A673 (cell line): ENCODE data around the gene SNAP23. TPM values are rescaled to one million over a fixed set of nuclear protein-coding genes. Genes with fewer than 3 reads are reported as not detected.

Experiments used
- BruUV-seq: library from RNA; stranded (reverse); fragments of 400-500 nt; replicated peaks from 2 replicates; lab custom pipeline; 2021; lab: Mats Ljungman, UMichigan
- CTCF ChIA-PET: fragments of 300-600 bp; sonication (Branson Sonifier 250); formaldehyde crosslinking; loops from one replicate; lab custom pipeline; 2022; ENCODE audit warnings: antibody characterized with exemption; lab: Charles Lee
- POLR2A ChIA-PET: fragments of 300-600 bp; sonication (Branson Sonifier 250); formaldehyde crosslinking; loops from one replicate; lab custom pipeline; 2022; ENCODE audit warnings: antibody characterized with exemption; ENCODE audit not compliant: low non-redundant PET; lab: Charles Lee
- DNase-seq: peaks from one replicate; pipeline ENCODE4 v3.0.0-alpha.2; 2015; ENCODE audit warnings: low spot score
- H3K27ac ChIP-seq: fragments of 200-600 bp; sonication (generic); 2 replicates; pipeline ENCODE4 v1.5.1; 2016; ENCODE audit warnings: mixed run types, low read depth, mild to moderate bottlenecking, mixed read lengths, antibody characterized with exemption, low read length; ENCODE audit not compliant: poor library complexity, severe bottlenecking
- H3K27me3 ChIP-seq: fragments of 200-600 bp; sonication (generic); replicated peaks from 2 replicates; pipeline ENCODE4 v1.6.1; 2017; ENCODE audit warnings: mixed run types, low read depth, mild to moderate bottlenecking, mixed read lengths, antibody characterized with exemption, low read length; ENCODE audit not compliant: insufficient read depth, poor library complexity
- H3K36me3 ChIP-seq: fragments of 200-600 bp; sonication (generic); 2 replicates; pipeline ENCODE4 v1.6.1; 2016; ENCODE audit warnings: mixed run types, mild to moderate bottlenecking, mixed read lengths, antibody characterized with exemption, low read length; ENCODE audit not compliant: insufficient read depth, poor library complexity, severe bottlenecking
- H3K4me1 ChIP-seq: fragments of 200-600 bp; sonication (generic); 2 replicates; pipeline ENCODE4 v1.6.1; 2017; ENCODE audit warnings: mixed run types, mild to moderate bottlenecking, mixed read lengths, antibody characterized with exemption, low read length; ENCODE audit not compliant: insufficient read depth, poor library complexity, severe bottlenecking
- H3K4me3 ChIP-seq: fragments of 200-600 bp; sonication (generic); 2 replicates; pipeline ENCODE4 v1.5.1; 2016; ENCODE audit warnings: low read depth, mixed run types, mild to moderate bottlenecking, mixed read lengths, low read length; ENCODE audit not compliant: poor library complexity, severe bottlenecking
- H3K9me3 ChIP-seq: fragments of 200-600 bp; sonication (generic); 2 replicates; pipeline ENCODE4 v1.6.1; 2016; ENCODE audit warnings: mixed run types, low read depth, mild to moderate bottlenecking, mixed read lengths, antibody characterized with exemption, low read length; ENCODE audit not compliant: poor library complexity, severe bottlenecking
- EZH2 ChIP-seq: fragments of 200-600 bp; sonication (generic); IDR thresholded peaks from 2 replicates; pipeline ENCODE4 v1.6.1; 2017; ENCODE audit warnings: borderline replicate concordance, low read depth, mild to moderate bottlenecking, mixed read lengths, antibody characterized with exemption, low read length; ENCODE audit not compliant: poor library complexity, severe bottlenecking
- intact Hi-C: fragments of 100-400 bp; cut with micrococcal nuclease; formaldehyde crosslinking; loops from one replicate; pipeline ENCODE4 v1.10.0; 2022; ENCODE audit not compliant: unreplicated experiment
- total RNA-seq: library from RNA; stranded (reverse); gene quantifications from 2 replicates; pipeline ENCODE4 v1.2.3, GENCODE V29; 2021
- TF ChIP-seq, protein P1 (sequence below): fragments of 300-800, 200-600 bp; sonication (generic); conservative IDR thresholded peaks from 2 replicates; pipeline ENCODE4 v1.5.1; 2017; ENCODE audit warnings: low read depth, mild to moderate bottlenecking, antibody characterized with exemption, low read length, moderate library complexity, mixed read lengths

The SNAP23 gene
- total RNA-seq, 1 experiment from 2014 or later: 124 TPM

DNA sequence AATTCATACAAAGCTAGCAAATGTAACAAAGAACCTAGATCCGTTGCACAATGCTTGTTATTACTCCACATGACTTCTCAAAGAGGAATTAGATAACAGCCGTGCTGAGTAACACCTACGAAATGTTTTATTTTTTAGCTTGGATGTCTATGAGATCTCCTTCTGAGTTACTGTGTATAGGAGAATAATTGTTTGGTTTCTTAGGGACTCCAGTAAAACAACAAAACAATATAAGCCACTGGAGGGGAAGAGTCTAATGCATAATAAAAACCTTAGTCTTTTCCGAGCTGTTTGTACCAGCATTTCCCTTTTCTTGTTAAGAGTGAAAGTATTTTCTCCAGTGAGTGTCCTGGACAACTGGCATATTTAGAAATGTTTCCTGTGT is 15.6 kb downstream of the SNAP23 start:
- DNase-seq: no peak
- ChIA-PET POLR2A (interaction anchor here (0.5 kb wide), 1 partner anchor 80 kb away, joined by 3 read pairs; no protein-coding TSS in a partner anchor), CTCF (interaction anchor here (1.0 kb wide), 1 partner anchor 37 kb away, joined by 3 read pairs; no protein-coding TSS in a partner anchor)
- intact Hi-C loops: no loop called here
- H3K4me3 ChIP-seq: no peak overlapping the region
- no peak for TF ChIP-seq EZH2
- no TSS peak for BruUV-seq
- H3K4me1 ChIP-seq: no peaks in the 10 kb centered on the region
- peaks cover 11% of the 10 kb centered on the region for H3K36me3 ChIP-seq
- no peaks in the 10 kb centered on the region for H3K9me3 ChIP-seq
- no peaks in the 10 kb centered on the region for H3K27me3 ChIP-seq
- no peak overlapping the region for H3K27ac ChIP-seq

DNA sequence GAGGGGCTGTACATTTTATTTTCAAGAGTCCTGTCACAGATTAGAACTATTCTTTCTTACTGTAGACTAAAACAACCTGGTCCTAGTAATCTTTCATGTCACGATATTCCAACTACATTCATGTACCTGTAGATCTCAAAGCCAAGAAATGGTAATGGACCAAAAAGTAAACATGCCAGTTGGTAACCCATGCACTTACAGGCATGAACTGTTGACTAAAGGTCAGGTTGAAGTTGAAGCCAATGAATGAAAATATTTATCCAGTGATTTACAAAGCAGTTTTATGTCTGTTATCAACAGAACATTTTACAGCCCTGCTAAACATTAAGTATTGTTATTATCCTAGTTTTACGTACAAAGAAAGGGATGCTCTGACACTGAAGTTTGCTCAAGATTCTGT is 27.9 kb downstream of the SNAP23 start:
- H3K9me3 ChIP-seq: no peaks in the 10 kb centered on the region
- no peak overlapping the region for H3K4me3 ChIP-seq
- no peak for TF ChIP-seq EZH2
- TF ChIP-seq, protein P1, sequence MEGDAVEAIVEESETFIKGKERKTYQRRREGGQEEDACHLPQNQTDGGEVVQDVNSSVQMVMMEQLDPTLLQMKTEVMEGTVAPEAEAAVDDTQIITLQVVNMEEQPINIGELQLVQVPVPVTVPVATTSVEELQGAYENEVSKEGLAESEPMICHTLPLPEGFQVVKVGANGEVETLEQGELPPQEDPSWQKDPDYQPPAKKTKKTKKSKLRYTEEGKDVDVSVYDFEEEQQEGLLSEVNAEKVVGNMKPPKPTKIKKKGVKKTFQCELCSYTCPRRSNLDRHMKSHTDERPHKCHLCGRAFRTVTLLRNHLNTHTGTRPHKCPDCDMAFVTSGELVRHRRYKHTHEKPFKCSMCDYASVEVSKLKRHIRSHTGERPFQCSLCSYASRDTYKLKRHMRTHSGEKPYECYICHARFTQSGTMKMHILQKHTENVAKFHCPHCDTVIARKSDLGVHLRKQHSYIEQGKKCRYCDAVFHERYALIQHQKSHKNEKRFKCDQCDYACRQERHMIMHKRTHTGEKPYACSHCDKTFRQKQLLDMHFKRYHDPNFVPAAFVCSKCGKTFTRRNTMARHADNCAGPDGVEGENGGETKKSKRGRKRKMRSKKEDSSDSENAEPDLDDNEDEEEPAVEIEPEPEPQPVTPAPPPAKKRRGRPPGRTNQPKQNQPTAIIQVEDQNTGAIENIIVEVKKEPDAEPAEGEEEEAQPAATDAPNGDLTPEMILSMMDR: no peak
- intact Hi-C loops: no loop called here
- H3K27me3 ChIP-seq: no peaks in the 10 kb centered on the region
- POLR2A ChIA-PET: no interaction called here
- DNase-seq: no peak
- H3K36me3 ChIP-seq: peaks cover 24% of the 10 kb centered on the region
- BruUV-seq: no TSS peak
- H3K27ac ChIP-seq: no peak overlapping the region
- no peaks in the 10 kb centered on the region for H3K4me1 ChIP-seq
- CTCF ChIA-PET: no interaction called here

DNA sequence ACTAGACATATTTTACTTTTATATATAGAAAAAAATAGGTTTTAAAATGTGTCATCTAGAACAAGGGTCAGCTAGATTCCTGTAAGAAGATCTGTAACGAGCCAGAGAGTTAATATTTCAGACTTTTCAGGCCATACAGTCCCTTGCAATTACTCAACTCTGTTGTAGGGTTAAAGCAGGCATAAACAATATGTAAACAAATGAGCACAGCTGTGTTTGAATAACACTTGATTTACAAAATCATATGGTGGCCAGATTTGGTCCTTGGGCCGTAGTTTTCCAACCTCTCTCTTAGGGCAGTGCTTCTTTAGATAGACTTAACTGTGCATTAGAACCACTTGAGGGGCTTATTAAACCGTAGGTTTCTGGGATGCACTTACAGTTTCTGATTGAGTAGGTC is 33.5 kb downstream of the SNAP23 start:
- Histone ChIP-seq H3K27ac (no peak overlapping the region), H3K9me3 (no peaks in the 10 kb centered on the region), H3K4me1 (no peaks in the 10 kb centered on the region), H3K27me3 (no peaks in the 10 kb centered on the region), H3K4me3 (no peak overlapping the region), H3K36me3 (peaks cover 47% of the 10 kb centered on the region)
- intact Hi-C loops: no loop called here
- DNase-seq: no peak
- no TSS peak for BruUV-seq
- ChIA-PET POLR2A (no interaction called here), CTCF (no interaction called here)
- TF ChIP-seq, protein P1: no peak
- no peak for TF ChIP-seq EZH2

DNA sequence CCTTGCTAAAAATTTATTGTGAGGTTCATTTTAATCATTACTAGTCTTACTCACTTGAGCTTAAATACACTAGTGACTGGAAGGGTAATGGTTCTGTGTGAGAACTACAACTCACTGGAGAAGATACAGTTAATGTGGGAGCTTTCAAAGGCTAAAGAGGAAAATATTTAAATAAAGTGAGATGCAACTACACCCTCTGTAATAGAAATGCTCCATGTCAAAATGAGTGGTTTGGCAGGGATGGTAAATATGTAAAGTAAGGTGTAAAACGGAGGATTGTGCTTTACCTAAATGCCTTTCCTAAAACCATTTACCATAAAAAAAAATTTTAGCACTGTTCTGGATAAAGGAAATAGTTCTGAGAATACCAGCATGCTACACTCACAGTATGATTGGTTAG is 37.8 kb downstream of the SNAP23 start:
- H3K36me3 ChIP-seq: peaks cover 45% of the 10 kb centered on the region
- H3K27ac ChIP-seq: no peak overlapping the region
- POLR2A ChIA-PET: no interaction called here
- no peak for DNase-seq
- no peak overlapping the region for H3K4me3 ChIP-seq
- intact Hi-C loops: no loop called here
- BruUV-seq: no TSS peak
- no peaks in the 10 kb centered on the region for H3K9me3 ChIP-seq
- CTCF ChIA-PET: no interaction called here
- H3K4me1 ChIP-seq: no peaks in the 10 kb centered on the region
- no peaks in the 10 kb centered on the region for H3K27me3 ChIP-seq
- no peak for TF ChIP-seq EZH2
- TF ChIP-seq, protein P1: no peak
